ENCODE measurements around the gene SNX4. TPM values are rescaled to one million over a fixed set of nuclear protein-coding genes. Genes with fewer than 3 reads are reported as not detected.
A peak's percentile ranks its signal among the peaks of the same experiment; 100 is the strongest.

Gene SNX4
- total and polyA plus RNA-seq, 7 donors, result 24.9 to 50.6 (median 39.1) TPM

DNA sequence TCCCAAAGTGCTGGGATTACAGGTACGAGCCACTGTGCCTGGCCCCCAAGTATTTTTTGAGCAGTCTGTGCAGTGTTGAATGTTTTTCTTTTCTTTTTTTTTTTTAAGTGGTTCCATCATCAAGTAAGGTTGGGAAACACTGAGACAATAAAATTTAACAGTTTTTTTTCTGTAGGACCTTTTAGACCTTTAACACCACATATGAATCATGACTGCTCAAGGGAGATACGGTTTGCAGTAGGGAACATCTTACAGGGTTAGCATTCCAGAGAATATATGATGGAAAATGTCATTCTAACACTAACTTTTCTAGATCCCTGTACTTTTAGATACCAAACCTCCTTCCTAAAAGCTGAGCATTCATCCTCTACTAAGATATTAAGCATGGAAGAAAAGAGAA, 41.7 kb downstream of the SNX4 start:
- H3K9me3 ChIP-seq, result no peaks in the 10 kb centered on the region
- TF ChIP-seq POLR2AphosphoS5 (IDR thresholded peaks at IDR 0.05) (no peak), POLR2A (IDR thresholded peaks at IDR 0.05) (no peak), EP300 (IDR thresholded peaks at IDR 0.05) (no peak), CTCF (IDR thresholded peaks at IDR 0.05) (no peak)
- H3K4me3 ChIP-seq, result no peak overlapping the region
- no peak for DNase-seq
- 80 to 89% methylated on average over 2 of the region's 2 CpGs for WGBS, 2 donors
- H3K36me3 ChIP-seq, result peaks cover 5 to 59% (median 11%) of the 10 kb centered on the region in 4 donors
- H3K27ac ChIP-seq, result no peak overlapping the region
- intact Hi-C loops (cut with DNase I), result no loop called here
- H3K27me3 ChIP-seq, result no peaks in the 10 kb centered on the region
- H3K4me1 ChIP-seq, result no peaks in the 10 kb centered on the region

GRCh38 chr3:125477701-125478100, 42.3 kb downstream of the SNX4 start:
- H3K4me1 ChIP-seq, result no peaks in the 10 kb centered on the region
- no peak overlapping the region for H3K27ac ChIP-seq
- intact Hi-C loops (cut with DNase I), result no loop called here
- no peak overlapping the region for H3K4me3 ChIP-seq
- TF ChIP-seq EP300 (IDR thresholded peaks at IDR 0.05), result no peak
- TF ChIP-seq CTCF (IDR thresholded peaks at IDR 0.05), result no peak
- TF ChIP-seq POLR2AphosphoS5 (IDR thresholded peaks at IDR 0.05), result no peak
- no peak for TF ChIP-seq POLR2A (IDR thresholded peaks at IDR 0.05)
- peaks cover 5 to 60% (median 14%) of the 10 kb centered on the region in 4 donors for H3K36me3 ChIP-seq
- 95 to 96% methylated on average over 1 of the region's 1 CpG for WGBS, 2 donors
- H3K9me3 ChIP-seq, result no peaks in the 10 kb centered on the region
- no peak for DNase-seq
- H3K27me3 ChIP-seq, result no peaks in the 10 kb centered on the region

- H3K27me3 ChIP-seq, result no peaks in the 10 kb centered on the region
- peaks cover 0 to 13% (median 2%) of the 10 kb centered on the region in 4 donors for H3K4me1 ChIP-seq
- H3K4me3 ChIP-seq, result no peak overlapping the region
- intact Hi-C loops (cut with DNase I), result no loop called here
- 75 to 83% methylated on average over 1 of the region's 1 CpG for WGBS, 2 donors
- H3K9me3 ChIP-seq, result no peaks in the 10 kb centered on the region
- peaks cover 6 to 69% (median 16%) of the 10 kb centered on the region in 4 donors for H3K36me3 ChIP-seq
- no peak for TF ChIP-seq CTCF (IDR thresholded peaks at IDR 0.05)
- TF ChIP-seq EP300 (IDR thresholded peaks at IDR 0.05), result peak in 2 of 4 donors; percentile 8 to 16
- peak; percentile 8 to 61 (median 52) for TF ChIP-seq POLR2AphosphoS5 (IDR thresholded peaks at IDR 0.05)
- no peak for TF ChIP-seq POLR2A (IDR thresholded peaks at IDR 0.05)
- H3K27ac ChIP-seq, result peak overlapping the region; percentile 25 to 59 (median 51)
- no peak for DNase-seq
Measured at GRCh38 chr3:125470671-125471070, 49.3 kb downstream of the SNX4 start.

- no peaks in the 10 kb centered on the region for H3K4me1 ChIP-seq
- no peak overlapping the region for H3K4me3 ChIP-seq
- DNase-seq, result no peak
- H3K9me3 ChIP-seq, result no peaks in the 10 kb centered on the region
- H3K27me3 ChIP-seq, result no peaks in the 10 kb centered on the region
- H3K36me3 ChIP-seq, result peaks cover 2 to 74% (median 24%) of the 10 kb centered on the region in 4 donors
- H3K27ac ChIP-seq, result no peak overlapping the region
- intact Hi-C loops (cut with DNase I), result no loop called here
- TF ChIP-seq POLR2AphosphoS5 (IDR thresholded peaks at IDR 0.05) (no peak), EP300 (IDR thresholded peaks at IDR 0.05) (no peak), POLR2A (IDR thresholded peaks at IDR 0.05) (no peak), CTCF (IDR thresholded peaks at IDR 0.05) (no peak)
- 22 to 59% methylated on average over 5 of the region's 5 CpGs for WGBS, 2 donors
Measured at GRCh38 chr3:125462722-125463299, 57.2 kb downstream of the SNX4 start.

- H3K9me3 ChIP-seq, result no peaks in the 10 kb centered on the region
- intact Hi-C loops (cut with DNase I), result no loop called here
- TF ChIP-seq EP300 (IDR thresholded peaks at IDR 0.05) (no peak), POLR2AphosphoS5 (IDR thresholded peaks at IDR 0.05) (no peak), CTCF (IDR thresholded peaks at IDR 0.05) (no peak), POLR2A (IDR thresholded peaks at IDR 0.05) (no peak)
- H3K27ac ChIP-seq, result no peak overlapping the region
- no peak for DNase-seq
- 95 to 97% methylated on average over 6 of the region's 6 CpGs for WGBS, 2 donors
- H3K27me3 ChIP-seq, result no peaks in the 10 kb centered on the region
- no peak overlapping the region for H3K4me3 ChIP-seq
- no peaks in the 10 kb centered on the region for H3K4me1 ChIP-seq
- peaks cover 0 to 74% (median 23%) of the 10 kb centered on the region in 4 donors for H3K36me3 ChIP-seq
Measured at GRCh38 chr3:125461896-125462295, 58.1 kb downstream of the SNX4 start.

Measured in sigmoid colon (tissue), 7 donors.